NCI-H2029 (cell line): ENCODE measurements around the gene OSR1.
A peak's percentile ranks its signal among the peaks of the same experiment; 100 is the strongest.

Experiments used
- DNase-seq: peaks from one replicate; lab custom pipeline; 2025; lab: John Stamatoyannopoulos, UW

The OSR1 gene

GRCh38 chr2:19357402-19358241 lies 801 bp downstream of the OSR1 start:
- DNase-seq, result no peak

- no peak for DNase-seq
These were observed 1.6 kb downstream of the OSR1 start for GRCh38 chr2:19356545-19357401.

- DNase-seq, result no peak
These were observed 2.4 kb downstream of the OSR1 start for GRCh38 chr2:19355931-19356544.

- no peak for DNase-seq
These were observed 3.0 kb downstream of the OSR1 start for GRCh38 chr2:19355416-19355821.

GRCh38 chr2:19355014-19355405 lies 3.4 kb downstream of the OSR1 start:
- DNase-seq, result no peak

GRCh38 chr2:19353721-19354050 lies 4.7 kb downstream of the OSR1 start:
- DNase-seq, result no peak

GRCh38 chr2:19352946-19353720 lies 5.3 kb downstream of the OSR1 start:
- no peak for DNase-seq

GRCh38 chr2:19351899-19352697 lies 6.3 kb downstream of the OSR1 start:
- no peak for DNase-seq

GRCh38 chr2:19351499-19351898 lies 6.9 kb downstream of the OSR1 start:
- DNase-seq, result no peak

GRCh38 chr2:19350678-19351401 lies 7.6 kb downstream of the OSR1 start:
- DNase-seq, result no peak

GRCh38 chr2:19349911-19350677 lies 8.3 kb downstream of the OSR1 start:
- no peak for DNase-seq

GRCh38 chr2:19348692-19349091 lies 9.7 kb downstream of the OSR1 start:
- no peak for DNase-seq

GRCh38 chr2:19347619-19348562 lies 10.5 kb downstream of the OSR1 start:
- peak; percentile 89 for DNase-seq

- DNase-seq, result no peak
These were observed 11.3 kb downstream of the OSR1 start for GRCh38 chr2:19346983-19347618.

GRCh38 chr2:19337742-19338141 lies 20.7 kb downstream of the OSR1 start:
- DNase-seq, result no peak

GRCh38 chr2:19337202-19337601 lies 21.2 kb downstream of the OSR1 start:
- no peak for DNase-seq

- no peak for DNase-seq
These were observed 21.6 kb downstream of the OSR1 start for GRCh38 chr2:19336781-19337180.

- DNase-seq, result no peak
These were observed 25.9 kb downstream of the OSR1 start for GRCh38 chr2:19332503-19332902.
